Activated CD4-positive, alpha-beta T cell treated with anti-CD3 and anti-CD28 coated beads for 36 hours (primary cell): ENCODE results near the gene TEDC2. TPM values are rescaled to one million over a fixed set of nuclear protein-coding genes. Genes with fewer than 3 reads are reported as not detected.
"Not testable (repeated sequence)": the region's sequence is repeated elsewhere in the genome, so short reads cannot be mapped to it uniquely, and the experiment has no call there.

Experiments
- ATAC-seq: fragments of 200-7000 bp; cut with Tn5 transposase; one replicate; pipeline ENCODE4 v1.10.0; 2021; ENCODE audit warnings: mild to moderate bottlenecking, moderate library complexity
- CTCF ChIA-PET: fragments of 350-600 bp; sonication (Branson Sonifier 250); formaldehyde crosslinking; loops from one replicate; lab custom pipeline; 2021; ENCODE audit warnings: antibody characterized with exemption; lab: Charles Lee
- POLR2A ChIA-PET: fragments of 350-600 bp; sonication (Branson Sonifier 250); formaldehyde crosslinking; loops from one replicate; lab custom pipeline; 2021; ENCODE audit warnings: antibody characterized with exemption, inconsistent platforms; lab: Charles Lee
- DNase-seq: peaks from one replicate; pipeline ENCODE4 v3.0.0-alpha.2; 2020
- H3K27ac Mint-ChIP-seq: one replicate; pipeline ENCODE4 v1.8.0; 2021; ENCODE audit warnings: mixed read lengths
- H3K27me3 Mint-ChIP-seq: one replicate; pipeline ENCODE4 v1.8.0; 2021; ENCODE audit warnings: mixed read lengths
- H3K36me3 Mint-ChIP-seq: one replicate; pipeline ENCODE4 v1.8.0; 2021; ENCODE audit warnings: low read depth, mixed read lengths
- H3K4me1 Mint-ChIP-seq: one replicate; pipeline ENCODE4 v1.8.0; 2021; ENCODE audit warnings: mixed read lengths
- H3K4me3 Mint-ChIP-seq: one replicate; pipeline ENCODE4 v1.8.0; 2021; ENCODE audit warnings: mild to moderate bottlenecking, moderate library complexity, mixed read lengths
- H3K9me3 Mint-ChIP-seq: one replicate; pipeline ENCODE4 v1.8.0; 2021; ENCODE audit warnings: low read depth, mixed read lengths
- intact Hi-C, 2 experiments: fragments of 100-400 bp; cut with DNase I in 1 of 2; cut with micrococcal nuclease in 1 of 2; formaldehyde crosslinking; loops; one replicate each; pipeline versions ENCODE4 v1.14.2 to v1.15.1; 2022 to 2024; cut with DNase I, micrococcal nuclease
- total RNA-seq, 2 experiments: library from RNA; stranded (reverse); gene quantifications; one replicate each; pipeline ENCODE4 v1.2.3, GENCODE V29; 2021

The TEDC2 gene
- total RNA-seq, 2 experiments from 2014 or later: 21.0 to 23.1 TPM

- ChIA-PET POLR2A (no interaction called here), CTCF (no interaction called here)
- H3K4me3 Mint-ChIP-seq: no peak overlapping the region
- peaks cover 51% of the 10 kb centered on the region for H3K36me3 Mint-ChIP-seq
- no peaks in the 10 kb centered on the region for H3K4me1 Mint-ChIP-seq
- no peak for DNase-seq
- H3K9me3 Mint-ChIP-seq: no peaks in the 10 kb centered on the region
- intact Hi-C loops: no loop called here
- no peak overlapping the region for H3K27ac Mint-ChIP-seq
- no peaks in the 10 kb centered on the region for H3K27me3 Mint-ChIP-seq
- ATAC-seq: no peak
These were observed 21.8 kb upstream of the TEDC2 start for GRCh38 chr16:2438121-2438520.

GRCh38 chr16:2439598-2439997, 20.3 kb upstream of the TEDC2 start:
- no peak for ATAC-seq
- intact Hi-C loops: no loop called here
- no peak overlapping the region for H3K27ac Mint-ChIP-seq
- no peak for DNase-seq
- H3K4me3 Mint-ChIP-seq: no peak overlapping the region
- ChIA-PET POLR2A (no interaction called here), CTCF (interaction anchor here (0.6 to 0.7 kb wide), 2 partner anchors 44 to 64 kb away, joined by 3 read pairs; no protein-coding TSS in a partner anchor)
- H3K27me3 Mint-ChIP-seq: no peaks in the 10 kb centered on the region
- no peaks in the 10 kb centered on the region for H3K4me1 Mint-ChIP-seq
- H3K36me3 Mint-ChIP-seq: peaks cover 49% of the 10 kb centered on the region
- H3K9me3 Mint-ChIP-seq: no peaks in the 10 kb centered on the region

GRCh38 chr16:2441143-2441804, 18.6 kb upstream of the TEDC2 start:
- H3K4me1 Mint-ChIP-seq, H3K27ac Mint-ChIP-seq, H3K9me3 Mint-ChIP-seq, intact Hi-C loops, H3K27me3 Mint-ChIP-seq, CTCF ChIA-PET, POLR2A ChIA-PET, DNase-seq, H3K4me3 Mint-ChIP-seq: not testable (repeated sequence)
- peak; percentile 53 for ATAC-seq
- peaks cover 51% of the 10 kb centered on the region for H3K36me3 Mint-ChIP-seq

GRCh38 chr16:2443555-2443954, 16.4 kb upstream of the TEDC2 start:
- Mint-ChIP-seq H3K4me3 (no peak overlapping the region), H3K27me3 (no peaks in the 10 kb centered on the region), H3K27ac (no peak overlapping the region), H3K4me1 (no peaks in the 10 kb centered on the region), H3K36me3 (peaks cover 44% of the 10 kb centered on the region), H3K9me3 (no peaks in the 10 kb centered on the region)
- POLR2A ChIA-PET: no interaction called here
- ATAC-seq (peak; percentile 17), DNase-seq (no peak)
- CTCF ChIA-PET: interaction anchor here (0.7 to 1.2 kb wide), 2 partner anchors 33 to 58 kb away, joined by 3 read pairs; no protein-coding TSS in a partner anchor
- intact Hi-C loops: no loop called here

GRCh38 chr16:2447920-2448583, 11.9 kb upstream of the TEDC2 start:
- Mint-ChIP-seq H3K36me3 (peaks cover 52% of the 10 kb centered on the region), H3K27me3 (no peaks in the 10 kb centered on the region), H3K4me1 (no peaks in the 10 kb centered on the region), H3K27ac (no peak overlapping the region), H3K9me3 (no peaks in the 10 kb centered on the region), H3K4me3 (no peak overlapping the region)
- no peak for DNase-seq
- ChIA-PET POLR2A (no interaction called here), CTCF (interaction anchor here (0.8 kb wide), 1 partner anchor 383 kb away, joined by 3 read pairs; no protein-coding TSS in a partner anchor)
- intact Hi-C loops: no loop called here
- no peak for ATAC-seq

- Mint-ChIP-seq H3K27ac (no peak overlapping the region), H3K4me1 (no peaks in the 10 kb centered on the region), H3K9me3 (no peaks in the 10 kb centered on the region), H3K27me3 (no peaks in the 10 kb centered on the region), H3K4me3 (no peak overlapping the region), H3K36me3 (peaks cover 53% of the 10 kb centered on the region)
- intact Hi-C loops: no loop called here
- ChIA-PET CTCF (interaction anchor here (0.7 kb wide), 1 partner anchor 561 kb away, joined by 4 read pairs; no protein-coding TSS in a partner anchor), POLR2A (no interaction called here)
- DNase-seq (no peak), ATAC-seq (no peak)
These were observed 10.8 kb upstream of the TEDC2 start for GRCh38 chr16:2449118-2449517.

GRCh38 chr16:2450535-2450934, 9.4 kb upstream of the TEDC2 start:
- ChIA-PET CTCF (no interaction called here), POLR2A (interaction anchor here (0.6 to 0.7 kb wide), 2 partner anchors 20 to 187 kb away, joined by 4 read pairs; no protein-coding TSS in a partner anchor)
- Mint-ChIP-seq H3K36me3 (peaks cover 49% of the 10 kb centered on the region), H3K27ac (no peak overlapping the region), H3K4me3 (no peak overlapping the region), H3K4me1 (no peaks in the 10 kb centered on the region), H3K27me3 (no peaks in the 10 kb centered on the region), H3K9me3 (no peaks in the 10 kb centered on the region)
- intact Hi-C loops: no loop called here
- ATAC-seq: no peak
- DNase-seq: no peak

GRCh38 chr16:2450975-2451381, 8.9 kb upstream of the TEDC2 start:
- Mint-ChIP-seq H3K27ac (no peak overlapping the region), H3K4me3 (no peak overlapping the region), H3K4me1 (no peaks in the 10 kb centered on the region), H3K9me3 (no peaks in the 10 kb centered on the region), H3K27me3 (no peaks in the 10 kb centered on the region), H3K36me3 (peaks cover 47% of the 10 kb centered on the region)
- intact Hi-C loops: no loop called here
- no peak for ATAC-seq
- ChIA-PET CTCF (no interaction called here), POLR2A (interaction anchor here (0.6 to 0.7 kb wide), 2 partner anchors 19 to 187 kb away, joined by 4 read pairs; no protein-coding TSS in a partner anchor)
- no peak for DNase-seq

GRCh38 chr16:2451851-2452320, 8.0 kb upstream of the TEDC2 start:
- no peaks in the 10 kb centered on the region for H3K4me1 Mint-ChIP-seq
- H3K27ac Mint-ChIP-seq: no peak overlapping the region
- CTCF ChIA-PET: interaction anchor here (0.7 kb wide), 1 partner anchor 94 kb away, joined by 3 read pairs; no protein-coding TSS in a partner anchor
- no peaks in the 10 kb centered on the region for H3K27me3 Mint-ChIP-seq
- H3K36me3 Mint-ChIP-seq: peaks cover 46% of the 10 kb centered on the region
- no peaks in the 10 kb centered on the region for H3K9me3 Mint-ChIP-seq
- POLR2A ChIA-PET: no interaction called here
- no peak for DNase-seq
- intact Hi-C loops: no loop called here
- ATAC-seq: no peak
- no peak overlapping the region for H3K4me3 Mint-ChIP-seq

GRCh38 chr16:2452650-2453049, 7.3 kb upstream of the TEDC2 start:
- no peak overlapping the region for H3K4me3 Mint-ChIP-seq
- no peak for DNase-seq
- intact Hi-C loops: no loop called here
- no peaks in the 10 kb centered on the region for H3K27me3 Mint-ChIP-seq
- no peak overlapping the region for H3K27ac Mint-ChIP-seq
- H3K36me3 Mint-ChIP-seq: peaks cover 49% of the 10 kb centered on the region
- no peaks in the 10 kb centered on the region for H3K4me1 Mint-ChIP-seq
- ChIA-PET CTCF (interaction anchor here (0.6 kb wide), 1 partner anchor 182 kb away, joined by 3 read pairs; no protein-coding TSS in a partner anchor), POLR2A (no interaction called here)
- ATAC-seq: no peak
- H3K9me3 Mint-ChIP-seq: no peaks in the 10 kb centered on the region

GRCh38 chr16:2455081-2455845, 4.6 kb upstream of the TEDC2 start:
- Mint-ChIP-seq H3K9me3 (no peaks in the 10 kb centered on the region), H3K27me3 (no peaks in the 10 kb centered on the region), H3K36me3 (peaks cover 40% of the 10 kb centered on the region), H3K4me1 (peaks cover 6% of the 10 kb centered on the region), H3K4me3 (no peak overlapping the region), H3K27ac (no peak overlapping the region)
- ChIA-PET CTCF (no interaction called here), POLR2A (interaction anchor here (0.6 kb wide), 1 partner anchor 10 kb away, joined by 3 read pairs; no protein-coding TSS in a partner anchor)
- intact Hi-C loops: no loop called here
- DNase-seq (no peak), ATAC-seq (no peak)
